Endothelial cell of umbilical vein (primary cell): ENCODE results near the gene FIBCD1. TPM values are rescaled to one million over a fixed set of nuclear protein-coding genes. Genes with fewer than 3 reads are reported as not detected.

Experiments
- BruUV-seq: library from RNA; stranded (reverse); fragments of 400-500 nt; replicated peaks from 2 replicates; lab custom pipeline; 2021; lab: Mats Ljungman, UMichigan
- CTCF ChIA-PET: fragments of 300-600, 350-600 bp; sonication (Branson Sonifier 250); formaldehyde crosslinking; loops from one replicate; lab custom pipeline; 2021; ENCODE audit warnings: antibody characterized with exemption, inconsistent platforms; lab: Charles Lee
- POLR2A ChIA-PET: fragments of 300-600, 350-600 bp; sonication (Branson Sonifier 250); formaldehyde crosslinking; loops from one replicate; lab custom pipeline; 2021; ENCODE audit warnings: antibody characterized with exemption, inconsistent platforms; lab: Charles Lee
- DNase-seq: peaks from one replicate; pipeline ENCODE4 v3.0.0-alpha.2; 2011; ENCODE audit warnings: low read depth, low spot score
- FAIRE-seq: peaks from 2 replicates; lab custom pipeline; 2011; peaks lifted over from hg19 to GRCh38; lab: Jason Lieb, UNC
- H2AFZ ChIP-seq: 2 replicates; pipeline ENCODE4 v1.6.0; 2012; ENCODE audit warnings: low read depth, low read length, control low read depth, inconsistent platforms
- H3K27ac ChIP-seq: 2 replicates; pipeline ENCODE4 v1.5.1; 2011; ENCODE audit warnings: low read depth, mild to moderate bottlenecking, control low read depth, low read length, moderate library complexity; ENCODE audit not compliant: insufficient read depth
- H3K27me3 ChIP-seq, 2 experiments: 2 replicates each; pipeline versions ENCODE4 v1.6.0 to v1.6.1; 2011; ENCODE audit warnings: low read length in 2 of 2, mixed read lengths in 1 of 2; ENCODE audit not compliant: control insufficient read depth in 2 of 2, insufficient read depth in 2 of 2
- H3K36me3 ChIP-seq, 2 experiments: 2 replicates in 1 of 2; 3 replicates in 1 of 2; pipeline ENCODE4 v1.5.1; 2011; ENCODE audit warnings: low read length in 2 of 2, mild to moderate bottlenecking in 1 of 2, moderate library complexity in 1 of 2; ENCODE audit not compliant: control insufficient read depth in 2 of 2, insufficient read depth in 2 of 2; ENCODE audit errors: extremely low read depth in 1 of 2
- H3K4me1 ChIP-seq: 3 replicates; pipeline ENCODE4 v1.5.1; 2011; ENCODE audit warnings: mild to moderate bottlenecking, low read length; ENCODE audit not compliant: control insufficient read depth, insufficient read depth; ENCODE audit errors: extremely low read depth
- H3K4me2 ChIP-seq: 2 replicates; pipeline ENCODE4 v1.6.1; 2011; ENCODE audit warnings: low read length, control low read depth, mixed read lengths; ENCODE audit not compliant: insufficient read depth
- H3K4me3 ChIP-seq, 3 experiments: fragments of 200-600 bp in 1 of 3; sonication (generic), shearing (Covaris generic) in 1 of 3; replicated peaks in 1 of 3; 2 replicates each; pipeline ENCODE4 v1.5.1; 2011 to 2016; ENCODE audit warnings: control low read depth in 3 of 3, low read length in 3 of 3, mild to moderate bottlenecking in 2 of 3, inconsistent platforms in 1 of 3, low read depth in 1 of 3, moderate library complexity in 1 of 3; ENCODE audit not compliant: insufficient read depth in 1 of 3
- H3K79me2 ChIP-seq: 2 replicates; pipeline ENCODE4 v1.6.0; 2012; ENCODE audit warnings: low read length, inconsistent platforms; ENCODE audit not compliant: control insufficient read depth, insufficient read depth
- H3K9ac ChIP-seq: replicated peaks from 2 replicates; pipeline ENCODE3; 2011; ENCODE audit warnings: low read length, control low read depth; ENCODE audit not compliant: insufficient read depth; ENCODE audit errors: extremely low read depth
- H3K9me1 ChIP-seq: replicated peaks from 3 replicates; pipeline ENCODE4 v1.6.0; 2011; ENCODE audit warnings: mild to moderate bottlenecking, low read length; ENCODE audit not compliant: control insufficient read depth, insufficient read depth; ENCODE audit errors: extremely low read depth
- H3K9me3 ChIP-seq: replicated peaks from 2 replicates; pipeline ENCODE4 v1.5.1; 2012; ENCODE audit warnings: low read length, inconsistent platforms; ENCODE audit not compliant: control insufficient read depth, insufficient read depth
- H4K20me1 ChIP-seq: replicated peaks from 2 replicates; pipeline ENCODE3; 2011; ENCODE audit warnings: mild to moderate bottlenecking, low read length; ENCODE audit not compliant: control insufficient read depth, insufficient read depth; ENCODE audit errors: extremely low read depth
- EZH2 ChIP-seq: IDR thresholded peaks from 2 replicates; pipeline ENCODE4 v1.6.1; 2012; ENCODE audit warnings: borderline replicate concordance, low read depth, mild to moderate bottlenecking, moderate library complexity, low read length, inconsistent platforms; ENCODE audit not compliant: severe bottlenecking
- FOS ChIP-seq: IDR thresholded peaks from 2 replicates; pipeline ENCODE4 v1.6.1; 2011; ENCODE audit warnings: mild to moderate bottlenecking, low read length, moderate library complexity, borderline replicate concordance; ENCODE audit not compliant: insufficient read depth
- GATA2 ChIP-seq: IDR thresholded peaks from 2 replicates; pipeline ENCODE4 v1.7.0; 2011; ENCODE audit warnings: low read depth, mild to moderate bottlenecking, moderate library complexity, mixed read lengths, low read length; ENCODE audit not compliant: insufficient read length, insufficient read depth
- JUN ChIP-seq: IDR thresholded peaks from 2 replicates; pipeline ENCODE4 v1.6.1; 2011; ENCODE audit warnings: borderline replicate concordance, low read depth; ENCODE audit not compliant: insufficient read length, insufficient read depth
- POLR2AphosphoS5 ChIP-seq: IDR thresholded peaks from 2 replicates; pipeline ENCODE4 v1.6.1; 2012; ENCODE audit warnings: low read depth, mild to moderate bottlenecking, control low read depth, low read length, moderate library complexity; ENCODE audit not compliant: insufficient read depth
- dilution Hi-C: fragments of 300-500 bp; cut with MboI; formaldehyde crosslinking; loops from one replicate; pipeline ENCODE4 v1.15.0; 2019; ENCODE audit warnings: low sequenced_read_pairs; ENCODE audit not compliant: extremely low pct_ligation_motif_present
- intact Hi-C: fragments of 100-400 bp; cut with micrococcal nuclease; formaldehyde crosslinking; loops from one replicate; pipeline ENCODE4 v1.10.0; 2022
- polyA plus RNA-seq, 4 experiments: library from polyadenylated mRNA; depleted of rRNA in 3 of 4; stranded (reverse) in 3 of 4; unstranded in 1 of 4; fragments of >200 nt; gene quantifications; 2 replicates each; pipeline versions ENCODE4 v1.2.1 to v1.2.3, GENCODE V29; 2011 to 2012; ENCODE audit warnings: missing spikeins in 1 of 4
- total RNA-seq: library from RNA; stranded (reverse); gene quantifications from 2 replicates; pipeline ENCODE4 v1.2.3, GENCODE V29; 2021
- TF ChIP-seq, protein P1 (sequence below), 2 donors: IDR thresholded peaks; 1 replicate in 1 of 2; 2 replicates in 1 of 2; pipeline ENCODE4 v1.5.1; 2011; ENCODE audit warnings: low read length in 2 of 2, mild to moderate bottlenecking in 2 of 2, moderate library complexity in 2 of 2, control low read depth in 1 of 2, inconsistent platforms in 1 of 2, low read depth in 1 of 2; ENCODE audit not compliant: insufficient read depth in 1 of 2; ENCODE audit errors: extremely low read depth in 1 of 2
- TF ChIP-seq, protein P2 (sequence below): IDR thresholded peaks from 2 replicates; pipeline ENCODE4 v1.6.1; 2011; ENCODE audit not compliant: insufficient read depth, insufficient read length

The FIBCD1 gene
- total and polyA plus RNA-seq, 2 donors (not counting 3 experiments of a cell fraction or from before 2014, with no cell fraction given) = 0.14 TPM; not detected in 1

DNA sequence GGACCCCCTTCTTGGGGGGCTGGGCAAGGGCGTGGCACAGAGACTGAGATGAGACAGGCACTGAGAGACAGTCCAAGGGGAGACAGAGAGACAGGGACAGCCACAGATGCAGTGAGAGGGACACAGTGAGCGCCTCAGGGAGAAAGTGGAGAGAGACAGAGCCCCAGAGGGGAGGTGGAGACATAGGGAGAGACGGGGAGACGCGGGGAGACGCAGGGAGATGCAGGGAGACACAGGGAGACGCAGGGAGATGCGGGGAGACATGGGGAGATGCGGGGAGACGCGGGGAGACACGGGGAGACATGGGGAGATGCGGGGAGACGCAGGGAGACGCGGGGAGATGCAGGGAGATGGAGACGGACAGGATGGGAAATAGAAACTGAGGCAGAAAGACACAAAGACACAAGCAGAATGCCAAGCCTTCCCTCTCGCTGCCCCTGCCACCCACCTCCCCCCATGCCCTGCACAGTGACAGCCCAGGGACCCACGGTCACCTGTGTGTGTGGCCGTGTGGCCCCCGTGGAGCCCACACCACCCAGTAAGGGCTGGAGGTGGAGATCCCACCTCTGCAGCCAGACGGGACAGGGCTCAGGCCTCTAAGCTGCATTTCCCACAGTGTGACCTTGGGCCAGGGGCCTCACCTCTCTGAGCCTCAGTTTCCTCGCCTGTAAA is 8.8 kb downstream of the FIBCD1 start:
- CTCF ChIA-PET = interaction anchor here (1.0 kb wide), 1 partner anchor 13 kb away, joined by 3 read pairs; no protein-coding TSS in a partner anchor
- dilution Hi-C loops = no loop called here
- Histone ChIP-seq H3K27me3 (peaks cover 12 to 15% of the 10 kb centered on the region in 2 experiments), H4K20me1 (no peaks in the 10 kb centered on the region), H3K4me1 (peaks cover 7% of the 10 kb centered on the region), H3K9me1 (no peaks in the 10 kb centered on the region), H2AFZ (no peak overlapping the region), H3K9me3 (no peaks in the 10 kb centered on the region), H3K36me3 (no peaks in the 10 kb centered on the region), H3K79me2 (no peaks in the 10 kb centered on the region), H3K27ac (no peak overlapping the region), H3K4me2 (no peak overlapping the region), H3K9ac (no peak overlapping the region), H3K4me3 (no peak overlapping the region)
- no TSS peak for BruUV-seq
- FAIRE-seq (no peak), DNase-seq (no peak)
- TF ChIP-seq GATA2 = no peak
- intact Hi-C loops = no loop called here
- POLR2A ChIA-PET = no interaction called here

DNA sequence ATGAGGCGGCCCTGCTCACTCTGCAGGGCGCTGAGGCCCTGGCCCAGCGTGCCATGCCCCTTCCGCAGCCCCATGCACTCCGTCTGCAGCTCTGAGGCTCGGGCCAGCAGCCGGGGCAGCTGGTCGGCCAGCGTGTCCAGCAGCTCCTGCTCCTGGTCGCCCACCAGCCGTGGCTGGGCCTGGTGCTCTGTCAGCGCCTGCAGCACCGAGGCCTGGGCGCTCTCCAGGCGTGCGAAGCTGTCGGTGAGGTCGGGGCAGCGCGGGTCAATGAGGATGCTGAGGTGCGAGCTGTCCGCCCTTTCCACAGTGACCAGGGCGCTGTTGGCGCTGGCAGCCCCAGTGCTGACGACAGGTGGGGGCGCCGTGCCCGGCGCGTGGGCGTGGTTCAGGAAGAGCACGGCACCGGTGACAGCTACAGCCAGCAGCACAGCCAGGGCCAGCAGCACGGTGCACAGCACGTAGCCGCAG is 9.4 kb downstream of the FIBCD1 start:
- Histone ChIP-seq H3K36me3 (no peaks in the 10 kb centered on the region), H3K9me1 (no peaks in the 10 kb centered on the region), H3K27me3 (peaks cover 12 to 13% of the 10 kb centered on the region in 2 experiments), H3K4me2 (no peak overlapping the region), H3K79me2 (no peaks in the 10 kb centered on the region), H2AFZ (no peak overlapping the region), H3K9ac (no peak overlapping the region), H3K4me1 (peaks cover 7% of the 10 kb centered on the region), H3K4me3 (no peak overlapping the region), H4K20me1 (no peaks in the 10 kb centered on the region), H3K9me3 (no peaks in the 10 kb centered on the region), H3K27ac (no peak overlapping the region)
- DNase-seq = no peak
- FAIRE-seq = no peak
- CTCF ChIA-PET = interaction anchor here (1.0 to 1.4 kb wide), 2 partner anchors 12 to 13 kb away, joined by 3 read pairs; no protein-coding TSS in a partner anchor
- dilution Hi-C loops = no loop called here
- intact Hi-C loops = no loop called here
- TF ChIP-seq, protein P1, sequence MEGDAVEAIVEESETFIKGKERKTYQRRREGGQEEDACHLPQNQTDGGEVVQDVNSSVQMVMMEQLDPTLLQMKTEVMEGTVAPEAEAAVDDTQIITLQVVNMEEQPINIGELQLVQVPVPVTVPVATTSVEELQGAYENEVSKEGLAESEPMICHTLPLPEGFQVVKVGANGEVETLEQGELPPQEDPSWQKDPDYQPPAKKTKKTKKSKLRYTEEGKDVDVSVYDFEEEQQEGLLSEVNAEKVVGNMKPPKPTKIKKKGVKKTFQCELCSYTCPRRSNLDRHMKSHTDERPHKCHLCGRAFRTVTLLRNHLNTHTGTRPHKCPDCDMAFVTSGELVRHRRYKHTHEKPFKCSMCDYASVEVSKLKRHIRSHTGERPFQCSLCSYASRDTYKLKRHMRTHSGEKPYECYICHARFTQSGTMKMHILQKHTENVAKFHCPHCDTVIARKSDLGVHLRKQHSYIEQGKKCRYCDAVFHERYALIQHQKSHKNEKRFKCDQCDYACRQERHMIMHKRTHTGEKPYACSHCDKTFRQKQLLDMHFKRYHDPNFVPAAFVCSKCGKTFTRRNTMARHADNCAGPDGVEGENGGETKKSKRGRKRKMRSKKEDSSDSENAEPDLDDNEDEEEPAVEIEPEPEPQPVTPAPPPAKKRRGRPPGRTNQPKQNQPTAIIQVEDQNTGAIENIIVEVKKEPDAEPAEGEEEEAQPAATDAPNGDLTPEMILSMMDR (IDR thresholded peaks at IDR 0.05; ENCODE audit: extremely low read depth in 1 of 2, insufficient read depth in 1 of 2, low read depth in 1 of 2, low read length in 2 of 2) = no peak
- TF ChIP-seq, protein P2, sequence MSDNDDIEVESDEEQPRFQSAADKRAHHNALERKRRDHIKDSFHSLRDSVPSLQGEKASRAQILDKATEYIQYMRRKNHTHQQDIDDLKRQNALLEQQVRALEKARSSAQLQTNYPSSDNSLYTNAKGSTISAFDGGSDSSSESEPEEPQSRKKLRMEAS = no peak
- TF ChIP-seq JUN (no peak), FOS (no peak), EZH2 (no peak), POLR2AphosphoS5 (no peak), GATA2 (no peak)
- no TSS peak for BruUV-seq
- POLR2A ChIA-PET = no interaction called here
